ACHN (cell line): ENCODE results near the gene NOTCH1.

Source experiments
- DNase-seq: peaks from one replicate; pipeline ENCODE4 v3.0.0-alpha.2; 2015
- in situ Hi-C: cut with HindIII; loops from 2 replicates; pipeline ENCODE4 v1.10.0; 2017; ENCODE audit warnings: low sequenced_read_pairs, low pct_ligation_motif_present, low pct_unique_long_range_greater_than_20kb

The NOTCH1 gene

DNA sequence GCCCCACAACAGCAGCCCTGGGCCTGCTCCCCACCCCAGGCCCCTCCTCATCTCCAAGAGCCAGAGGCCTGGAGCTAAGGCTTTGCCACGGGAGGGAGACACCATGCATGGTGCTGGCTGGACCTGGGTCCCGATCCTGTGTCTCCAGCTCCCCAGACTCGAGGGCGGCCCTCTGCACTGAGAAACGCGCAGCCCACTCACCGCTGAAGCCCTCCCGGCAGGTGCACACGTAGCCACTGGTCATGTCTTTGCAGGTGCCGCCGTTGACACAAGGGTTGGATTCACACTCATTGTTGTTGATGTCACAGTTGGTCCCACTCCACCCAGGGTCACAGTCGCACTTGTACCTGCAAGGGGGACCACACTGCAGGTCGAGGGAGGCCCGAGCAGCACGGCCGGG is 32.7 kb downstream of the NOTCH1 start:
- no peak for DNase-seq
- in situ Hi-C loops: no loop called here

DNA sequence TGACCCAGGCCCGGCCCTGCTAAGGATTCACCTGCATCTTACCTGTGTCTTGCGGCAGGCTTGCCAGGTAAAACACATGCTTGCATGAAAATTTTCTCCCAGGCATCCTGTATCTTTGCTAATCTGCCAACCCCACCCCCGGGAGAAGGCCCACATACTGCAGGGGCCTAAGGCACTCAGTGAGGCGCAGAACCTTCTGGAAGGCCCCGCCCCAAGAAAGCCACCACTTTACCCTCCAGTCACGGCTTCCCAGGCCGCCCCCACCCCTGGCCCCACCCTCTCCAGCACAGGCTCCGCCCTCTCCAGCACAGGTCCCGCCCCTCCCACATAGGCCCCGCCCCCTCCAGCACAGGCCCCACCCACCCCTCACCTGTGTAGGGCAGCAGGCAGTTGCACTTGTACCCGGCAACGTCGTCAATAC is 33.2 kb downstream of the NOTCH1 start:
- in situ Hi-C loops: no loop called here
- peak; percentile 6 for DNase-seq

DNA sequence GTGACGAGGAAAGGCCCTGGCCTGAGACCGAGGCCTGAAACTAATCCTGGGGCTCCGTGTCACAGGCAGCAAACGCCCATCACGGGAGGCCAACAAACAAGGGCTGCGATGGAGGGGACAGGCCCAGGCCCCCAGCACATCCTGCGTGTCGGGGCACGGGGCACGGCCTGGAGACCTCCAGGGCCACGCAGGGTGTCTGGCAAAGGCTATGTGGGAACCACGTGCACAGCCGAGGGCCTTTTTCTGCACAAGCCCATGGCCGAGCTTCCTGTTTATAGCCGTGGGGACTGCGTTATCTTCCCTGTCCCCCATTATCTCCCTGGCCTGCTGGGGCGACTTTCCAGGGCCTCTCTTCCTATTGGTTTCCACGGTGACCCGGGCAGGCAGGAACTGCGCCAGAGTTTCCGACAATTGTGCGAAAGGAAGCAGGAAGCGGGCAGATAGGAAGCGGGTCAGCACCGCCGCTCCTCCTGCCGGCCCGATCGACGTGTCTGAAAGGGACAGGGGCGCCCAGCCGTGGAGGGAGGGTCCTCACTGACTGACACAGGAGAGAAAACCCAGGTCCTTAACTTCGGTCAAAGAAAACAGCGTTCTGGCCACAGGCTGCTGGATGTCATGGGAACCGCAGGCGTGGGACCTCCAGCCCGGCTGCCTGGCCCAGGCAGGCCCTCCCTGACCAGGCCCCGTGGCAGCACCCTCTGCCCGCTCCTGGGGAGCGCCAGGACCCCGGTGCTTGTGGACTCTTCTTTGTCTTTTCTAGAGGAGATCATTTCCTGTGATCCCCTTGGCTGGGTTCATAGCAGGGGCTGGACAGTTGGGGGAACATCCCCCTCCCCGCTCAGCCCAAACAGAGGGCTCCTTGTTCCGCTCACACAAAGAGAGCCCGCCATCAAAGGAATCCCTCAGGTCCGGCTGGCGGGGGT is 33.9 kb downstream of the NOTCH1 start:
- no peak for DNase-seq
- in situ Hi-C loops: no loop called here

DNA sequence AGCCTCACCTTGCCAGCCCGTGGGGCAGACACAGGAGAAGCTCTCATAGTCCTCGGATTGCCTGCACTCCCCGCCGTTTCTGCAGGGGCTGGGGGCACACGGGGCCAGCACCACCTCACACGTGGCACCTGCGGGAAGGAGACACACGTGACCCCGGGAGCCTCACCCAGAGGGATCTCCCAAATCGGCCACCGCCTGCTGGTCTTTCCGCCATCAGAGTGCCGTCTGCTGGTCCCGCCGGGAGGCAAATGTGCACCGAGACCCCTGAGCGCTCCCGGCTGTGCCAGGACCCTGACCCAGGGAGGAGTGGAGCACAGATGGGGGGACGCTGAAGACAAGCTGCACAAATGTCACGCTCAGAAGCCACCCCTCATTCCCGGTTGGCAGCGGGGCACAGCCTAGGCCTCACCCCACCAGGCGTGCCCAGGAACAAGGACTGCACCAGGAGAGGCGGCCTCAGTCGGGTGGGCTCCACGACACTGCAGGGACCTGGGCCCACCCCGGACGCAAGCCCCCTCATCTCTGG is 34.6 kb downstream of the NOTCH1 start:
- in situ Hi-C loops: no loop called here
- DNase-seq: no peak

DNA sequence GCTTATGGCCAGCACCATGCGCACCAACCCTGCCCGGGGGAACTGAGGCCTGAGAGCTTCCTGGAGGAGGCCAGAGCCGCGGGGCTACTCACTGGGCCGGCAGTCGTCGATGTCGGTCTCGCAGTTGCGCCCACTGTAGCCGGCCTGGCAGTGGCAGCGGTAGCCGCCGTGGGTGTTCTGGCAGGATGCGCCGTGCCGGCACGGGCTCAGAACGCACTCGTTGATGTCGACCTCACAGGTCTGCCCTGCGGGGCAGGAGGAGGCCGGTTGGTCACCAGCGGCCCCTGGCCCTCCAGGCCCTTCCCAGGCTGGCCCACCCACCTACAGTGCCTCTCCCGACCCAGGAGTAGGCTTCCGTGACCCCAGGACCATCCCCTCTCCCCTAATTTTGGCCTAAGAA is 35.3 kb downstream of the NOTCH1 start:
- in situ Hi-C loops: no loop called here
- DNase-seq: no peak

DNA sequence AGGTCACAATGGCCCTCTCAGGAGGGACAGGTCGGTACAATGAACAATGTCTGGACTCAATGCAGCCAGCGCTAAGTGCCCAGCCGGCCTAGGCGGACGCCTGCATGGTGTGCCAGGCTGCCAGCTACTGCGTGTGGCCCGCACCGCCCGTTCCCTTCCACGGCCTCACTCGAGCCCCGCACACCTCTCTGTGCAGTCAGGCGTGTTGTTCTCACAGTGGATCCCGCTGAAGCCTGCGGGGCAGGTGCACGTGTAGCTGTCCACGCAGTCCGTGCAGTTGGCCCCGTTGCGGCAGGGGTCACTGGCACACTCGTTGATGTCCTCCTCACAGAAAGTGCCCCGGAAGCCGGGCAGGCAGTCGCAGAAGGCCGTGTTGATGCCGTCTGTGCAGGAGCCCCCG is 36.3 kb downstream of the NOTCH1 start:
- no peak for DNase-seq
- in situ Hi-C loops: no loop called here

DNA sequence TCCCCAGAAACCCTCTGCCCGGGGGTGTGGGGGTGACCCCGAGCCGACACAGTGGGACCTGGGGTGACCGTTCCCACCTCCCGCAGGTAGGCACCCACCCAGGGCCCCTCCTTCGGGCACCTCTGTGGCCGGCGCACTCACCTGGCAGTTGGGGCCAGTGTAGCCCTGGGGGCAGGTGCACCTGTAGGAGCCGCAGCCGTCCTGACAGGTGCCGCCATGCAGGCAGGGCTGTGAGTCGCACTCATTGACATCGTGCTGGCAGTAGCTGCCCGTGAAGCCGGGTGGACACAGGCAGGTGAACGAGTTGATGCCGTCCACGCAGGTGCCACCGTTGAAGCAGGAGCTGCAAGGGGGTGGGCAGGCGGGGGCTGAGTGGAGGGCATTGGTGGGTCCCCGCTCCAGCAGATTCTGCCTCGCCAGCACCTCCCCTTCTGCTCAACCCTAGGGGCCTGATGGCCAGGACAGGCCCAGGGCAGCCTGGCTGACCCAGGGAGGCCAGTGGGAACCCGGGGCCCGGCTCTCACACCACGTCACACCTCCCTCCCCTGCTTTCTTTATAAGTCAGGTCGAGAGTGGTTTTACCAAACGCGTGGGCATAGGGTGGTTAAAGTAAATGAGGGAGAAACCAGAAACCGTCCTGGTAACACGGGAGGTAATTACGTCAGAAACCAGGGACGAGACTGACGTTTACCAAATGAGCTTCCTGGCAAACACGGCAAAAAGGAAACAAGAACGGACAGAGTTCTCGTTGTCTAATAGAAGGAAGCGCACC is 36.9 kb downstream of the NOTCH1 start:
- in situ Hi-C loops: no loop called here
- DNase-seq: no peak

DNA sequence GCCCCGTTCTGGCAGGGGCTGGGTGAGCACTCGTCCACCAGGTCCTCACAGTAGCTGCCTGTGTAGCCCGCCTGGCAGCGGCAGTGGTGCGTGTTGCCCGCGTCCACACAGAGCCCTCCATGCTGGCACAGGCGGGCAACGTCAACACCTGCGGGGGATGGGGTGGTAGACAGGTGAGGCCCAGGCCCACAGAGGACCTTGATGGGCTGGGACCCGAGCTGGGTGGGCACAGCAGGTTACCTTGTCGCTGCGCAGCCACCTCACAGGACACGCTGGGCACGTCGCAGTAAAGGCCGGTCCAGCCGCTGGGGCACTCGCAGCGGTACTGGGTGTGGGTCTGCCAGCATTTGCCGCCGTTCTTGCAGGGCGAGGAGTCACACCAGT is 37.9 kb downstream of the NOTCH1 start:
- DNase-seq: no peak
- in situ Hi-C loops: no loop called here

DNA sequence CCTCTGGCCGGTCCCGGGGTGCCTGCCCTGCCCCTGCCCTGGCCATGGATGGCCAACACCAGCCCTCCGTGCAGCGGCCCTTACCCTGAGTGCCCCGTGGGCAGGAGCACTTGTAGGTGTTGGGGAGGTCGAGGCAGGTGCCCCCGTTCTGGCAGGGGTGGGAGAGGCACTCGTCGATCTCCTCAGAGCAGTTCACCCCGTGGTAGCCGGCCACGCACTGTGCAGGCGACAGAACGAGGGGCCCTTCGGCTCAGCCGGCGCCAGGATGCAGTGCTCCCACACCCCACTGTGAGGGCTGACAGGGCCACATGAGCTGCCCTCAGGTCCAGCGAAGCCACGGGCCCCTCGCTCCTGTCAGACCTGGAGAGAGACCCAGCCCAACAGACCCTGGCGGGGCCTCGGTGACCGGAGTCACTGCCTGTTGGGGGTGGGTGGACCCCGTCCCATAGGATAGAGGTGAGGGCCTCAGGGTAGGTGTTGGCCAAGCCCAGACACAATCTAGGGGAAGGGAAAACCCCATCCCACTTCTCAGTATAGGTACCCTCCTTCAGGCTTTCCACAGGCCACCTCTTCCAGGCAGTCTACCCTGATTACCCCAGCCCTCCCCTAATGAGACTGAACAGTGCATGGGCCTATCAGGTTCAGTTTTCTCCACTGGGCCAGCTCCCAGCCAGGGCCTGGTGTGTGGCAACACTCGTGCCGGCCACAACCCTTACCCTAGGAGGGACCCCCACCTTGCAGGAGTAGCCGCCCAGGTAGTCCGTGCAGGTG is 38.4 kb downstream of the NOTCH1 start:
- in situ Hi-C loops: no loop called here
- no peak for DNase-seq

DNA sequence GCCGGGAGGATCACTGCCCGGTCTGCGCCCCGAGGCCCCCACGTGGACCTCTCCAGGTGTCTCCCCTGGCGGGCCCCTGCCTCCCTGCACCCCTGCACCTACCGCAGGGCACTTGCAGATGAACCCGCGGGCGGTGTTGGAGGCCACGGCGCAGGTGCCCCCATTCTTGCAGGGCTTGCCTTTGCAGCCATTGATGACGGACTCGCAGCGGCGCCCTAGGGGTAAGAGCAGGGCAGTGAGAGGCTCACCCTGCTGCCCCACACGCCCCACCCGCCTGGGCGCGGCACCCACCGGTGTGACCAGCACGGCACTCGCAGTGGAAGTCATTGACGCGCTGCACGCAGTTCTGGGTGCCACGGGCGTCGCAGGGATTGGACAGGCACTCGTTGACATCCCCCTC is 39.4 kb downstream of the NOTCH1 start:
- in situ Hi-C loops: no loop called here
- no peak for DNase-seq

DNA sequence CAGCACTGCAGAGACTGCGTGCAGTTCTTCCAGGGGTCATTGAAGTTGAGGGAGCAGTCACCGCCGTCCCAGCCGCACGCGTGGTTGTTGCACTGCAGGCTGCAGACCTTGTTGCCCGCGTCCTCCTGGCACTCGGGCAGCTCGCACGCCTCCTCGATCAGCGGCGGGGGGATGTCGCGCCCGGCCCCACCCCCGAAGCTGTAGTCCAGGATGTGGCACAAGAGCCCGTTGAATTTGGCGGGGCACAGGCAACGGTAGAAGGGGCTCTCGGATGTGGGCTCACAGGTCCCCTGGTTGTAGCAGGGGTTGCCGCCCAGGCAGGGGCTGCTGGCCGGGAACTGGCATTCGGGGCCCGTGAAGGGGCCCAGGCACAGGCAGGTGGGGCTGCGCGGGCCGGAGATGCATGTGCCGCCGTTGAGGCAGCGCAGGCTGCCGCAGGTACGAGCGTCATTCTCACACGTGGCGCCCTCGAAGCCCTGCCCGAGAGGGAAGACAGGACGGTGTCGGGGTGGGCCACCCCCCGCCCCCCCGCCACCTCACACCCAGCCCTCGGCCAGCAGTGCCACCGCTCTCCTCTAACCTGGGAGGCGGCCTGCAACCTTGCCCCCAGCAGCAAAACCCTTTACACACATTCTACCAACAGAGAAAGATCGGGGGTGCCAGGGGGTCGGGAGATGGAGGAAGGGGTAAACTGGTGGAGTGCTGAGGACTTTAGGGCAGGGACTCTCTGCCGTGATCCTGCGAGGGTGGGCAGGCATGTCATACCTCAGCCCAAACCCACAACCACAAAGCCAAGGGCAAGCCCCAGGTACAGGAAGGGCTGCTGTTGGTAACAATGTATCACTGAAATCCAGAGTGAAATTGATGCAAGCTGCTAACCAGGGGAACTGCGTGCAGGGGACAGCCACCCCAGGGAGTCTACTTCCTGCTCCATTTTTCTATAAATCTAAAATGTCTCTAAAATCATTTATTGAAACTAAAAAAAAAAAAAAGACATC is 40.1 kb downstream of the NOTCH1 start:
- in situ Hi-C loops: no loop called here
- DNase-seq: no peak

DNA sequence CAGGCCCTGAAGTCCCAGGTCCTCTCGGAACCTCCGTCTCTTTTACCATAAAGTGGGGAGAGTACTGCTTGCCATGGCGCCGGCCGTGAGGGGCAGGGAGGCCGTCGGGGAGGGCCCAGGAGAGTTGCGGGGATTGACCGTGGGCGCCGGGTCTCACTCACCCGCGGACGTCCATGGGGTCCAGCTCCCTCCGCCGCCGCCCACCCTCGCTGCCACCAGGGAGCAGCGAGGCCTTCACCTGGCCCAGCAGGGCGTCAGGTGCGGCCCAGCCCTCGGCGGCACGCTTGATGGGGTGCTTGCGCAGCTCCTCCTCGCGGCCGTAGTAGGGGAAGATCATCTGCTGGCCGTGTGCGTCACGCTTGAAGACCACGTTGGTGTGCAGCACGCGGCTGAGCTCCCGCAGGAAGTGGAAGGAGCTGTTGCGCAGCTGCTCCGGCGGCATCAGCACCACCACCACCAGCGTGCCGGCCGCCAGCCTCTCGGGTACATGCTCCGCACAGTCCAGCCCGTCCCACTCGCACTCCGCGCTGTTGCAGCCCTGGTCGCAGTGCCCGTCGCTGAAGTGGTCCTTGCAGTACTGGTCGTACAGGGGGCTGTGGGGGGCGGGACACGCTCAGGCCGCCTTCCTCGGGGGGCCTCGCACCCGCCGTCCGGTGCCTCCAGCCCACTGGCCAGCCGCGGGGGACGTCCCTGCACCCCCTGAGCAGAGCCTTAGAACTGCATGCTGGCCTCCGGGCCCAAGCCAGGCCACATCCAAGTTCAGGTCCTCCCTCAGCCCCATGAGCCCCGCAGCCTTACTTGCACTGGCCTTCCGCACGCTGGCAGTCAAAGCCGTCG is 41.1 kb downstream of the NOTCH1 start:
- in situ Hi-C loops: no loop called here
- no peak for DNase-seq

DNA sequence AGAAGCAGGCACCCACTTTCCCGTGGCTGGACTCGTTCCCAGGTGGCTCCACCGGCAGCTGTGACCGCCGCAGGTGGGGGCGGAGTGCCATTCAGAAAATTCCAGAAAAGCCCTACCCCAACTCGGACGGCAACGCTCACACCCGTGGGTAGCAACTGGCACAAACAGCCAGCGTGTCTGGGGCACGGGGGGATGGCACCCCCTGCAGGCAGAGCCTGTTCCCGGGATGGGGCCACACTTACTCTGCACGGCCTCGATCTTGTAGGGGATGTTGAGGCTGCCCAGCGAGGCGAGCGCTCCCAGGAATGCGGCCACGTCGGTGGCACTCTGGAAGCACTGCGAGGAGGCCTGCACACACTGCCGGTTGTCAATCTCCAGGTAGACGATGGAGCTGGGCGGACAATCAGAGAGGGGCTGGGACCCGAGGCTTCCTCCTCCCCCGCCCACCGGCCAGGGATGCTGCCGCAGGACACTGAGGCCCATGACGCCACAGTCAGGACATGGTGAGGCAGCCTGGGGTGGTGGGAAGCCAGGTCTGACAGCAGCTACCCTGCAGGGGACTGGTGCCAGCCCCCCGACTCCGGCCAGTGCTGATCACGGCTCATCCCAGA is 42.8 kb downstream of the NOTCH1 start:
- no peak for DNase-seq
- in situ Hi-C loops: no loop called here

DNA sequence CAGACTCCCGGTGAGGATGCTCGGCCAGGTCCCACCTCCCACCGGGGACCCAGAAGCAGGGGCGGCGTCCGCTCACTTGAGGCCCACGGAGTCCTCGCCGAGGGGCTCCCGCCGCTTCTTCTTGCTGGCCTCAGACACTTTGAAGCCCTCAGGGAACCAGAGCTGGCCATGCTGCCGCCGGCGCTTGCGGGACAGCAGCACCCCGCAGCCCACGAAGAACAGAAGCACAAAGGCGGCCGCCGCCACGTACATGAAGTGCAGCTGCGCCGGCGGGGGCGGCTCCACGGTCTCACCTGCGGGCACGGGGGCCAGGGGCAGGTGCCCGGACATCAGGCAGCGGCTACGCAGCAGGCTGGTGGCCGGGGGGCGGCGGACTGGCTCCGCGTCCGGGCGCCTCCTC is 43.7 kb downstream of the NOTCH1 start:
- in situ Hi-C loops: no loop called here
- no peak for DNase-seq

DNA sequence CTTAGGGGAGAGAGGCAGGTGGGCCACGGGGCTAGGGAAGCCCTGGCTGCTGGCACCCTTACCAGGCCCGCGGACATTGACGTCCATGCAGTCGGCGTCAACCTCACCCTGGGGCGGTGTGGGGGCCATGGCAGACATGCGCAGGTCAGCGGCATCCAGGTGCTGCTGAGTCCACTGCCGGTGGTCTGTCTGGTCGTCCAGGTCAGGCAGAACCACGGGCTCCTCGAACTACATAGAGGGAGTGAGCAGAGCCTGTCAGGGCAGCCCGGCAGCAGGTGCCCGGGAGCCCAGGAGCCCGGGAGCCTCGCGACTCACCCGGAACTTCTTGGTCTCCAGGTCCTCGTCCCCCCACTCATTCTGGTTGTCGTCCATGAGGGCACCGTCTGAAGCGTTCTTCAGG is 44.2 kb downstream of the NOTCH1 start:
- no peak for DNase-seq
- in situ Hi-C loops: no loop called here

DNA sequence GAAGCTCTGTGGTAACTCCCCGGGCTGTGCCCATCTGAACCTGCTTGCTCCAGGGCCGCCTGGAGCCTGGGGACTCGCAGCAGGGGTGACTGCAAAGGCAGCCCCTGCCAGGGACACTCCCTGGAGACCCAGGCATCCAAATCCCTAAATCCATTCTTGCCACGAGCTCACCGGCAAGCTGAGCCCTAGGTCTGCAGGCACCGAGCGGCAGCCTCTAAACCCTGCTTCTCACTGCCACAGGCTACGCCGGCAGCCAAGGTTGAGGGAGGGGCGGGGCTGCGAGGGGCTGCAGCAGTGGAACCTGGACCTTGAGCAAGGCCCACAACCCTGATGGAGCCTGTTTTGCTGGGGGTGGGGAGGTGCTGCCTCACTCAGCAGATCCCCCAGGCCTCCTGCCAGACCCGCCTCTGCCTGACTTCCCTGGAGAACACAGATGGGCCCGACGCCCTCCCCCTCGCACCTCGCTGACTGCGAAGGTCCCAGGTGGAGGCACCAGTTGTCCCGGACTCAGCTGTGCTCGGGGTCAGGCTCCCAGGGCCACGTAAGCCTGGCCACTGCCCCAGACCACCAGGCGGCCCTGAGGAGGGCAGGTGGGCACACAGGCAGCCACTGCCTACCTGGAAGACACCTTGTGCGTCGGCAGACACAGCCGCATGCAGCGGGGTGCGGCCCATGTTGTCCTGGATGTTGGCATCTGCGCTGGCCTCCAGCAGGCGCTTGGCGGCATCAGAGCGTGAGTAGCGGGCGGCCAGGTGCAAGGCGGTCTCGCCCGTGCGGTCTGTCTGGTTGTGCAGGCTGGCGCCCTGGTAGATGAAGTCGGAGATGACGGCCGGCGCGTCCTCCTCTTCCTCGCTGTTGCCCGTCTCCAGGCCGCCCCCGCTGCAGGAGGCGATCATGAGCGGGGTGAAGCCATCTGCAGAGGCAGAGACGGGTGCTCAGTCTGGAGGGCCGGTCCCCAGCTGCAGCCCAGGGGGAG is 45.6 kb downstream of the NOTCH1 start:
- in situ Hi-C loops: no loop called here
- DNase-seq: no peak
